ENCODE measurements around the gene DDX55.
"Not testable (repeated sequence)": the region's sequence is repeated elsewhere in the genome, so short reads cannot be mapped to it uniquely, and the experiment has no call there.

DDX55 gene

DNA sequence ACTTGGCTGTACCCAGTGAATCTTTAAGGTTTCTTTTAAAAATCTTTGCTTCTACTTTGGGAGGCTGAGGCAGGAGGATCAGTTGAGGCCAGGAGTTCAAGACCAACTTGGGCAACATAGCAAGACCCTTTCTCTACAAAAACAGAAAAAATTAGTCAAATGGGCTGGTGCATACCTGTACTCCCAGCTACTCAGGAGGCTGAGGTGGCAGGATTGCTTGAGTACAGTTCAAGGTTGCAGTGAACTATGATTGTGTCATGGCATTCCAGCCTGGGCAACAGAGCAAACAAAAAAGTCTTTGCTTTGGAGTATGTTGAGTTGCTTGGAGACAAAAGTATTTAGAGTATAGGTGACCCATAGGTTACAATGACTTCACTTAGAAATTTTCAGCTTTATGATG is 6.2 kb upstream of the DDX55 start:
- H3K27ac Mint-ChIP-seq = no peak overlapping the region
- peaks cover 9% of the 10 kb centered on the region for H3K4me1 Mint-ChIP-seq
- no peak for DNase-seq (ENCODE audit: low spot score in 2 of 2)
- ATAC-seq (ENCODE audit: low read depth) = no peak
- no peaks in the 10 kb centered on the region for H3K9me3 Mint-ChIP-seq
- H3K27me3 Mint-ChIP-seq = no peaks in the 10 kb centered on the region
- H3K4me3 Mint-ChIP-seq = no peak overlapping the region
- H3K36me3 Mint-ChIP-seq = peaks cover 19% of the 10 kb centered on the region

- Mint-ChIP-seq H3K27ac (peak overlapping the region; percentile 19), H3K9me3 (no peaks in the 10 kb centered on the region), H3K4me3 (no peak overlapping the region), H3K36me3 (peaks cover 11% of the 10 kb centered on the region), H3K27me3 (no peaks in the 10 kb centered on the region), H3K4me1 (peaks cover 8% of the 10 kb centered on the region)
- ATAC-seq (ENCODE audit: low read depth) (no peak), DNase-seq (ENCODE audit: low spot score in 2 of 2) (no peak)
Observed at GRCh38 chr12:123597100-123597499, 4.8 kb upstream of the DDX55 start.

GRCh38 chr12:123598522-123598921 is 3.4 kb upstream of the DDX55 start:
- DNase-seq (ENCODE audit: low spot score in 2 of 2) (no peak), ATAC-seq (ENCODE audit: low read depth) (no peak)
- Mint-ChIP-seq H3K9me3 (no peaks in the 10 kb centered on the region), H3K27ac (peak overlapping the region; percentile 14), H3K27me3 (no peaks in the 10 kb centered on the region), H3K4me1 (peaks cover 14% of the 10 kb centered on the region), H3K36me3 (peaks cover 10% of the 10 kb centered on the region), H3K4me3 (no peak overlapping the region)

DNA sequence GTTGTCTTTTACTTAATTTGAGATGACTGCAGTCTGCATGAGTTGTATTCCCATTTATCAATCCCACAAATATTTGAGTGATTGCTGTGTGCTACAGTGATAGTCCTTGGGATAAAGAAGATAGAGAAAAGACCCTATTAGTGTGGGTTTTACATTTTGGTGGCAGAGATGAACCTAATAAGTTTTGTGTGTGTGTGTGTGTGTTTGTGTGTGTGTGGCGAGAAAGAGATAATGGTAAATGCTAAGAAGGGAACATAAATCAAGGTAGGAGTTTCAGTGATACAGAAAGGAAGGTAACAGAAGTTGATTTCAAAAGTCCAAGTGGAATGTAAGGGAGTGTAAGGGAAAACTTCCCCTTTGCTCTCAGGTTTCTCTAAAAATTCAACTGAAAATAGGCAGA is 2.6 kb upstream of the DDX55 start:
- H3K4me3 Mint-ChIP-seq = peak overlapping the region; percentile 4
- no peaks in the 10 kb centered on the region for H3K27me3 Mint-ChIP-seq
- peak overlapping the region; percentile 71 for H3K27ac Mint-ChIP-seq
- DNase-seq (ENCODE audit: low spot score in 2 of 2) = no peak
- peaks cover 14% of the 10 kb centered on the region for H3K4me1 Mint-ChIP-seq
- peaks cover 10% of the 10 kb centered on the region for H3K36me3 Mint-ChIP-seq
- ATAC-seq (ENCODE audit: low read depth) = no peak
- no peaks in the 10 kb centered on the region for H3K9me3 Mint-ChIP-seq

GRCh38 chr12:123599721-123600120 is 2.2 kb upstream of the DDX55 start:
- Mint-ChIP-seq H3K4me1 (peaks cover 14% of the 10 kb centered on the region), H3K9me3 (no peaks in the 10 kb centered on the region), H3K27me3 (no peaks in the 10 kb centered on the region), H3K27ac (peak overlapping the region; percentile 71), H3K4me3 (peak overlapping the region; percentile 35), H3K36me3 (peaks cover 10% of the 10 kb centered on the region)
- ATAC-seq (ENCODE audit: low read depth) = no peak
- no peak for DNase-seq (ENCODE audit: low spot score in 2 of 2)

DNA sequence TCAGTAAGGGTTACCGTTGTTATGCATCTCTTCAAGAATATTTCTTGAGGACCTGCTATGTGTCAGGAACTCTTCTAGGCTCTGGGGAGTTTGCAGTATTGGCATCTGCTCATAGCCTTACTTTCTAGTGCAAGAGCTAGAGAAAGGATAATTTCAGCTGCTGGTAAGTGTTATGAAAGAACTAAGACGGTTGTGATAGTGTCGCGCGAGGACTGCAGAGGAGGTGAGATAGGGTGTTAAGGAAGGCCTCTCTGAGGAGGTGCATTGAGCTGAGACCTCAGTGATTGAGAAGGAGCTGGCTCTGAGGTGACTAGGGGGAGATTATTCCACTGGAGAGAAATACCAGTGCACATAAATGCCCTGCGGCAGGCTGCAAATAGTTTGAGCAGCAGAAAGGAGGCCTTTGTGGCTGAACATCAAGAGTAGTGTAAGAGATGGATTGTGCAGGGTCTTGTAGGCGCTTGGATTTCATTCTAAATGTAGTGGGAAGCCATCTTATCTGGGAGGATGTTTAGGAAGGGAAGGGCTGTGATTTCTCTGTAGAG is 824 bp downstream of the DDX55 start:
- Mint-ChIP-seq H3K9me3 (no peaks in the 10 kb centered on the region), H3K36me3 (peaks cover 7% of the 10 kb centered on the region), H3K4me3 (peak overlapping the region; percentile 99), H3K27ac (peak overlapping the region; percentile 96), H3K4me1 (peaks cover 14% of the 10 kb centered on the region), H3K27me3 (no peaks in the 10 kb centered on the region)
- no peak for DNase-seq (ENCODE audit: low spot score in 2 of 2)
- no peak for ATAC-seq (ENCODE audit: low read depth)

DNA sequence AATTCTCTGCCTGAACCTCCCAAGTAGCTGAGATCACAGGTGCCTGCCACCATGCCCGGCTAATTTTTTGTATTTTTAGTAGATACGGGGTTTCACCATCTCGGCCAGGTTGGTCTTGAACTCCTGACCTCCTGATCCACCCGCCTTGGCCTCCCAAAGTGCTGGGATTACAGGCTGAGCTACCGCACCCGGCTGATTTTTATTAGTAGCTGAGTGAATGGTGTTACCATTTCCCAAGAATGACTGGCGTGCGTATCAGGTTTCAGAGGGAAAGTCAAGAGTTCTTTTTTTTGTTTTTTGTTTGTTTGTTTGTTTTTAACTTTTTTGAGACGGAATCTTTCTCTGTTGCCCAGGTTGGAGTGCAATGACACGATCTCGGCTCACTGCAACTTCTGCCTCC is 1.6 kb downstream of the DDX55 start:
- not testable (repeated sequence) for H3K9me3 Mint-ChIP-seq; DNase-seq (ENCODE audit: low spot score in 2 of 2); H3K36me3 Mint-ChIP-seq; H3K4me3 Mint-ChIP-seq; ATAC-seq (ENCODE audit: low read depth); H3K27me3 Mint-ChIP-seq
- Mint-ChIP-seq H3K27ac (peak overlapping the region; percentile 96), H3K4me1 (peaks cover 14% of the 10 kb centered on the region)

DNA sequence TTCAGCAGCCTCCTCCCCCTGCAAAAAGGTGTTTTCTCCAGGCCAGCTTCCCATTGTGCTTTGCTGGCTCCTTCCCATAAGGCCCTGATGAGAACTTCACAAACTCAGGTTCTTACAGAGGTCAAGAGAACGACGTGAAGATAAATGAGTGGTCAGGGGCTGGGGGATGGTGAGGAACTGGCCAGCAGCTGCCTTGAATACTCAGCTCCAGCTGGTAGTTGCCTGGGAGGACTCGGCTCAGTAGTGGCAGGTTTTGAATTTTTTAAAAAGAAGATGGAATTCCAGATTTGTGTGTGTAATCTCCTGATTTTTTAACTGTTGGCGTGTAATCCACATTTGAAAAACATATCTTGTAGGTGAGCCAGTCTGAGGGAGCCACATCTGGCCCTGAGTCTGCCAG is 5.9 kb downstream of the DDX55 start:
- H3K27me3 Mint-ChIP-seq = no peaks in the 10 kb centered on the region
- ATAC-seq (ENCODE audit: low read depth) = no peak
- H3K9me3 Mint-ChIP-seq = no peaks in the 10 kb centered on the region
- H3K4me1 Mint-ChIP-seq = peaks cover 7% of the 10 kb centered on the region
- peaks cover 16% of the 10 kb centered on the region for H3K36me3 Mint-ChIP-seq
- H3K4me3 Mint-ChIP-seq = no peak overlapping the region
- no peak overlapping the region for H3K27ac Mint-ChIP-seq
- DNase-seq (ENCODE audit: low spot score in 2 of 2) = no peak

GRCh38 chr12:123608182-123608581 is 6.3 kb downstream of the DDX55 start:
- DNase-seq (ENCODE audit: low spot score in 2 of 2) = no peak
- Mint-ChIP-seq H3K4me3 (no peak overlapping the region), H3K4me1 (peaks cover 3% of the 10 kb centered on the region), H3K9me3 (no peaks in the 10 kb centered on the region), H3K27me3 (no peaks in the 10 kb centered on the region), H3K27ac (no peak overlapping the region), H3K36me3 (peaks cover 17% of the 10 kb centered on the region)
- no peak for ATAC-seq (ENCODE audit: low read depth)

GRCh38 chr12:123614110-123614509 is 12.2 kb downstream of the DDX55 start:
- Mint-ChIP-seq H3K9me3 (no peaks in the 10 kb centered on the region), H3K4me3 (no peak overlapping the region), H3K27me3 (no peaks in the 10 kb centered on the region), H3K27ac (no peak overlapping the region), H3K36me3 (peaks cover 24% of the 10 kb centered on the region), H3K4me1 (peaks cover 5% of the 10 kb centered on the region)
- DNase-seq (ENCODE audit: low spot score in 2 of 2) = no peak
- ATAC-seq (ENCODE audit: low read depth) = no peak

DNA sequence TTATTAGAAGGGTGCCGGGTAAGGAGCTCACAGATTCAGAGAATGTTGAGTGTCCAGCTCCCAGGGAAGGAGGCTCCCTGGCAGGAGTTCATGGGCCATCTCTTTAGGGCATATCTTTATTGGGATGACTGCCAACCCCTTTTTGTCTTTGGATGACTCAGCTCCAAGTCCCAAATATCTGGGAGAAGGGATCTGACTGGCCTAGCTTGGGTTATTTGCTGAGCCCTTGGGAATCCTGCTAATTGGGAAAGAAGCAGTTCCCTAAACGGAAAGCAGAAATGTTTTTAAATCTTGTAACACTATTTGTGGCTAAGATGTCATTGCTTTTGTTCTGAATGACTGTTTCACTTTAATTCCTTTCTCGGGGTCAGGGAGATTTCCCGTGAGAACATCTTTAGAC is 12.6 kb downstream of the DDX55 start:
- Mint-ChIP-seq H3K27ac (no peak overlapping the region), H3K9me3 (no peaks in the 10 kb centered on the region), H3K27me3 (no peaks in the 10 kb centered on the region), H3K4me1 (peaks cover 5% of the 10 kb centered on the region), H3K36me3 (peaks cover 26% of the 10 kb centered on the region), H3K4me3 (no peak overlapping the region)
- no peak for DNase-seq (ENCODE audit: low spot score in 2 of 2)
- ATAC-seq (ENCODE audit: low read depth) = no peak

GRCh38 chr12:123617144-123617543 is 15.2 kb downstream of the DDX55 start:
- DNase-seq (ENCODE audit: low spot score in 2 of 2) = no peak
- Mint-ChIP-seq H3K27me3 (no peaks in the 10 kb centered on the region), H3K4me1 (peaks cover 3% of the 10 kb centered on the region), H3K36me3 (peaks cover 33% of the 10 kb centered on the region), H3K4me3 (no peak overlapping the region), H3K27ac (no peak overlapping the region), H3K9me3 (no peaks in the 10 kb centered on the region)
- no peak for ATAC-seq (ENCODE audit: low read depth)

DNA sequence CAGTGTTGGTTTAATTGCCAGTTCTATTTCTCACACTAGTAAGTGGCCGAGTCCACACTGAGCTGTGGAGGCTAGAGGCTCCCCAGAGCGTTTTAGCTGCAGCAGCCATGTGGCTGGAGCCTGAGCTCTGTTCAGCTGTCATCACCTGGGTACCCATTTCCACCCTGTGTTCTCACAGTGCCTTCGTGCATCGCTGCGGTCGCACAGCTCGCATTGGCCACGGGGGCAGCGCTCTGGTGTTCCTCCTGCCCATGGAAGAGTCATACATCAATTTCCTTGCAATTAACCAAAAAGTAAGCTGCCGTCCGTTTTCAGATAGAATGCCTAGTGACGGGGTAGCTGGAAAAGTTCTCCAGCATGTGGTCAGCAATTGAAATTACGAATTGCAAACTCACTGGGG is 15.7 kb downstream of the DDX55 start:
- ATAC-seq (ENCODE audit: low read depth) (no peak), DNase-seq (ENCODE audit: low spot score in 2 of 2) (no peak)
- no peak overlapping the region for H3K27ac Mint-ChIP-seq
- peaks cover 3% of the 10 kb centered on the region for H3K4me1 Mint-ChIP-seq
- H3K4me3 Mint-ChIP-seq = no peak overlapping the region
- no peaks in the 10 kb centered on the region for H3K9me3 Mint-ChIP-seq
- H3K36me3 Mint-ChIP-seq = peaks cover 34% of the 10 kb centered on the region
- no peaks in the 10 kb centered on the region for H3K27me3 Mint-ChIP-seq

GRCh38 chr12:123621101-123621500 is 19.2 kb downstream of the DDX55 start:
- no peak for DNase-seq (ENCODE audit: low spot score in 2 of 2)
- ATAC-seq (ENCODE audit: low read depth) = no peak
- peaks cover 3% of the 10 kb centered on the region for H3K4me1 Mint-ChIP-seq
- no peaks in the 10 kb centered on the region for H3K9me3 Mint-ChIP-seq
- no peaks in the 10 kb centered on the region for H3K27me3 Mint-ChIP-seq
- peaks cover 38% of the 10 kb centered on the region for H3K36me3 Mint-ChIP-seq
- no peak overlapping the region for H3K4me3 Mint-ChIP-seq
- no peak overlapping the region for H3K27ac Mint-ChIP-seq

DNA sequence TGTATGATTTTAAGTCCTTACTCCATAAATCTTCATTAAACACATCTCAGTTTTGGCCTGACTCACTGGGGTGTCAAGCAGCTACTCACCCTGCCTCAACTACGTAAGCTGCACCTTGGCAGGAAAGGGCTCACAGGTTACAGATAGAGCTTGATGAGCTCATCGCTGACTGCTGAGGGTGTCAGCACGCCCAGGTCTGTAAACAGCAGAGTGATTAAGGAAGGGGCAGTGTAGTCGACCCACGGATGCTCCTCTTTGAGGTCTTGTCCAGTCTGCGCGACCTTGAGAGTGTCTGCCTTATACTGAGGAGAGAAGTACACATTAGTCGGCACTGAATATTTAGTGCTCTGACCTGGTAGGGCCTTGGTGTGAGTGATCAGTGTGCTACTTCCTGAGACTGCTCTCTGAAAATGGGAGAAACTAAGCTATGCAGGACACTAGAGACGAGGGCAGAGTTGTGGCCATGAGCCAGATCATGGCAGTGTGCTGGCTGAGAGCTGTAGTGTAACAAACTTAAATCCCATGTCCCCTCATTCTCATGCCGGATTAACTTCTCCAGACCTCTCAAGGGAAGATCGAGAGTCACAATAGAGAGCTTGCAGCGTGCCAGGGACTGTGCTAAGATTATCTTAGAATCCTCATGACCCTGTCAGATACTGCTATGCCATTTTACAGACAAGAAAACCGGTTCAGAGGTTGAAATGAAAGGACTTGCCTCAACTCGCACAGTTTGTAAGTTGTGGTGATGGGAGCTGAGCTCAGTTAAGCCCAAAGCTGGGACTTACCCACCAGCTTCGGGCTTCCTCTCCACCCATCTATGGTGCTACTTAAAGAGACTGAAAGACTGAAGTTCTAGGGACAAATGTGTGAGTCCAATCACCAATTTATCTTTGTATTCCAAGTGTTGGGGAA is 20.0 kb downstream of the DDX55 start:
- peaks cover 38% of the 10 kb centered on the region for H3K36me3 Mint-ChIP-seq
- peaks cover 3% of the 10 kb centered on the region for H3K4me1 Mint-ChIP-seq
- DNase-seq (ENCODE audit: low spot score in 2 of 2) (no peak), ATAC-seq (ENCODE audit: low read depth) (no peak)
- H3K27ac Mint-ChIP-seq = no peak overlapping the region
- no peaks in the 10 kb centered on the region for H3K27me3 Mint-ChIP-seq
- H3K9me3 Mint-ChIP-seq = no peaks in the 10 kb centered on the region
- H3K4me3 Mint-ChIP-seq = no peak overlapping the region

Data from memory B cell (primary cell).